HepG2 (cell line): Measurements from ENCODE around the gene RNU7-1. TPM values are rescaled to one million over a fixed set of nuclear protein-coding genes. Genes with fewer than 3 reads are reported as not detected.
A peak's percentile ranks its signal among the peaks of the same experiment; 100 is the strongest.

Experiments used
- ARNT ChIP-seq: fragments of 450-650 bp; IDR thresholded peaks from 2 replicates; pipeline ENCODE4 v1.6.1; 2017
- ARNTL ChIP-seq: sonication (generic); formaldehyde crosslinking; IDR thresholded peaks from 2 replicates; pipeline ENCODE4 v1.4.0; 2020; ENCODE audit warnings: mild to moderate bottlenecking, missing genetic modification reagents
- BCLAF1 ChIP-seq: fragments of 450-650 bp; IDR thresholded peaks from 2 replicates; pipeline ENCODE4 v1.6.1; 2017; ENCODE audit warnings: mild to moderate bottlenecking
- BRF2 ChIP-seq: sonication (generic); formaldehyde crosslinking; IDR thresholded peaks from 2 replicates; pipeline ENCODE4 v1.8.1; 2022; ENCODE audit warnings: mild to moderate bottlenecking, missing genetic modification reagents
- DBP ChIP-seq: sonication (generic); formaldehyde crosslinking; IDR thresholded peaks from 2 replicates; pipeline ENCODE4 v1.4.0; 2020; ENCODE audit warnings: missing genetic modification reagents; ENCODE audit errors: not compliant biosample characterization
- DRAP1 ChIP-seq: IDR thresholded peaks from 2 replicates; pipeline ENCODE4 v1.6.1; 2016; ENCODE audit warnings: missing genetic modification reagents, missing compliant biosample characterization
- ETS1 ChIP-seq: sonication (generic); formaldehyde crosslinking; IDR thresholded peaks from 2 replicates; pipeline ENCODE4 v1.4.0; 2020; ENCODE audit warnings: missing genetic modification reagents
- FIP1L1 ChIP-seq: fragments of 200-400 bp; formaldehyde crosslinking; IDR thresholded peaks from 2 replicates; pipeline ENCODE4 v1.6.1; 2018; ENCODE audit warnings: low read depth, mild to moderate bottlenecking, low read length, moderate library complexity, borderline replicate concordance; ENCODE audit not compliant: insufficient read depth
- FOXJ3 ChIP-seq: sonication (generic); formaldehyde crosslinking; IDR thresholded peaks from 2 replicates; pipeline ENCODE4 v1.4.0; 2020; ENCODE audit warnings: missing genetic modification reagents, mild to moderate bottlenecking, borderline replicate concordance
- GMEB2 ChIP-seq: IDR thresholded peaks from 2 replicates; pipeline ENCODE4 v1.6.1; 2016; ENCODE audit warnings: missing biosample characterization, missing genetic modification reagents, low read depth
- PTBP1 ChIP-seq: fragments of 200-400 bp; formaldehyde crosslinking; IDR thresholded peaks from 2 replicates; pipeline ENCODE4 v1.6.1; 2018; ENCODE audit warnings: low read length, low read depth; ENCODE audit not compliant: poor library complexity, severe bottlenecking
- RBM39 ChIP-seq: fragments of 200-400 bp; formaldehyde crosslinking; IDR thresholded peaks from one replicate; pipeline ENCODE4 v1.6.1; 2018; ENCODE audit warnings: antibody characterized with exemption, mild to moderate bottlenecking, low read depth, low read length; ENCODE audit not compliant: poor library complexity, severe bottlenecking
- SMARCC2 ChIP-seq: fragments of 450-650 bp; IDR thresholded peaks from 2 replicates; pipeline ENCODE4 v1.6.1; 2017; ENCODE audit warnings: antibody characterized with exemption, mild to moderate bottlenecking
- ZBTB46 ChIP-seq: sonication (generic); formaldehyde crosslinking; IDR thresholded peaks from 2 replicates; pipeline ENCODE4 v1.4.0; 2020; ENCODE audit warnings: mild to moderate bottlenecking, missing genetic modification reagents, borderline replicate concordance
- ZFAT ChIP-seq: sonication (generic); formaldehyde crosslinking; conservative IDR thresholded peaks from 2 replicates; pipeline ENCODE4 v1.8.1; 2023; ENCODE audit warnings: missing genetic modification reagents, inconsistent platforms
- ZNF335 ChIP-seq: sonication (generic); formaldehyde crosslinking; IDR thresholded peaks from 2 replicates; pipeline ENCODE4 v1.4.0; 2020; ENCODE audit warnings: missing genetic modification reagents
- ZNF337 ChIP-seq: sonication (generic); formaldehyde crosslinking; IDR thresholded peaks from 2 replicates; pipeline ENCODE4 v1.5.1; 2020; ENCODE audit warnings: missing genetic modification reagents, low read depth, mild to moderate bottlenecking, borderline replicate concordance
- ZNF570 ChIP-seq: sonication (generic); formaldehyde crosslinking; IDR thresholded peaks from 2 replicates; pipeline ENCODE4 v1.4.0; 2020; ENCODE audit warnings: mild to moderate bottlenecking, missing genetic modification reagents, borderline replicate concordance
- ZNF672 ChIP-seq: sonication (generic); formaldehyde crosslinking; IDR thresholded peaks from 2 replicates; pipeline ENCODE4 v1.8.1; 2022; ENCODE audit warnings: missing genetic modification reagents
- polyA plus RNA-seq, 8 experiments: library from polyadenylated mRNA; depleted of rRNA in 3 of 8; stranded (reverse) in 7 of 8; unstranded in 1 of 8; fragments of >200 nt; fragmentation: Illumina TruSeq in 4 of 8; extraction: Trizol in 4 of 8; gene quantifications; 2 replicates each; pipeline versions ENCODE4 v1.2.1 to v1.2.3, GENCODE V29; 2011 to 2016; ENCODE audit warnings: low read depth in 4 of 8, missing spikeins in 1 of 8, mixed read lengths in 1 of 8; ENCODE audit not compliant: insufficient read depth in 1 of 8
- total RNA-seq, 5 experiments: library from RNA; depleted of rRNA; stranded (reverse); fragments of >200 nt; fragmentation: Illumina TruSeq; extraction: Trizol; gene quantifications; 2 replicates each; pipeline ENCODE4 v1.2.3, GENCODE V29; 2016; ENCODE audit warnings: low read depth in 1 of 5

Gene RNU7-1
- total and polyA plus RNA-seq, 2 of the 13 experiments (the other 11 are each of a cell fraction or from before 2014, with no cell fraction given): not detected

- TF ChIP-seq BRF2 (CRISPR knock-in tag) (no peak), ARNTL (no peak), ETS1 (CRISPR knock-in tag) (no peak), FIP1L1 (no peak), ZFAT (CRISPR knock-in tag) (no peak), RBM39 (no peak), GMEB2 (CRISPR knock-in tag) (no peak), ZNF570 (CRISPR knock-in tag) (no peak), ZNF335 (0 out of 2 replicates have a peak, but pooled peaks have one; percentile 21), SMARCC2 (no peak), DBP (no peak), FOXJ3 (CRISPR knock-in tag) (0 out of 2 replicates have a peak, but pooled peaks have one; percentile 26), PTBP1 (no peak), ZNF672 (CRISPR knock-in tag) (no peak), ARNT (no peak), BCLAF1 (no peak), ZBTB46 (CRISPR knock-in tag) (no peak), DRAP1 (CRISPR knock-in tag) (peak; percentile 28; the same call in 1 of the 2 replicates), ZNF337 (CRISPR knock-in tag) (no peak)
Measured at GRCh38 chr12:6899837-6900519, 43.6 kb upstream of the RNU7-1 start (continued).
